ENCODE data around the gene CCSAP. TPM values are rescaled to one million over a fixed set of nuclear protein-coding genes. Genes with fewer than 3 reads are reported as not detected.

CCSAP gene
- total RNA-seq, 1 donor from 2014 or later, result 8.3 TPM

- TF ChIP-seq CTCF (IDR thresholded peaks at IDR 0.05; ENCODE audit: unreplicated experiment), result no peak
- Mint-ChIP-seq H3K27me3 (ENCODE audit: low read depth) (peaks cover 9% of the 10 kb centered on the region), H3K36me3 (no peaks in the 10 kb centered on the region), H3K9me3 (peaks cover 3% of the 10 kb centered on the region), H3K27ac (peak overlapping the region; percentile 96), H3K4me1 (peaks cover 20% of the 10 kb centered on the region), H3K4me3 (peak overlapping the region; percentile 96)
- peak; percentile 72 to 80 for DNase-seq (ENCODE audit: low spot score in 2 of 2, unreplicated experiment in 2 of 2)
Measured at GRCh38 chr1:229341774-229342655, 832 bp downstream of the CCSAP start.

GRCh38 chr1:229340496-229340895 lies 2.4 kb downstream of the CCSAP start:
- peaks cover 3% of the 10 kb centered on the region for H3K9me3 Mint-ChIP-seq
- peaks cover 20% of the 10 kb centered on the region for H3K4me1 Mint-ChIP-seq
- DNase-seq (ENCODE audit: low spot score in 2 of 2, unreplicated experiment in 2 of 2), result no peak
- peak overlapping the region; percentile 96 for H3K4me3 Mint-ChIP-seq
- H3K36me3 Mint-ChIP-seq, result peaks cover under 1% of the 10 kb centered on the region
- H3K27me3 Mint-ChIP-seq (ENCODE audit: low read depth), result peaks cover 4% of the 10 kb centered on the region
- no peak for TF ChIP-seq CTCF (IDR thresholded peaks at IDR 0.05; ENCODE audit: unreplicated experiment)
- H3K27ac Mint-ChIP-seq, result no peak overlapping the region

- Mint-ChIP-seq H3K9me3 (peaks cover 3% of the 10 kb centered on the region), H3K27ac (no peak overlapping the region), H3K27me3 (ENCODE audit: low read depth) (no peaks in the 10 kb centered on the region), H3K4me3 (no peak overlapping the region), H3K4me1 (peaks cover 17% of the 10 kb centered on the region), H3K36me3 (peaks cover 8% of the 10 kb centered on the region)
- no peak for DNase-seq (ENCODE audit: low spot score in 2 of 2, unreplicated experiment in 2 of 2)
- TF ChIP-seq CTCF (IDR thresholded peaks at IDR 0.05; ENCODE audit: unreplicated experiment), result no peak
Measured at GRCh38 chr1:229339520-229339919, 3.3 kb downstream of the CCSAP start.

- H3K36me3 Mint-ChIP-seq, result peaks cover 11% of the 10 kb centered on the region
- H3K27me3 Mint-ChIP-seq (ENCODE audit: low read depth), result no peaks in the 10 kb centered on the region
- DNase-seq (ENCODE audit: low spot score in 2 of 2, unreplicated experiment in 2 of 2), result no peak
- peaks cover 7% of the 10 kb centered on the region for H3K9me3 Mint-ChIP-seq
- no peak overlapping the region for H3K27ac Mint-ChIP-seq
- H3K4me1 Mint-ChIP-seq, result peaks cover 17% of the 10 kb centered on the region
- H3K4me3 Mint-ChIP-seq, result no peak overlapping the region
- no peak for TF ChIP-seq CTCF (IDR thresholded peaks at IDR 0.05; ENCODE audit: unreplicated experiment)
Measured at GRCh38 chr1:229339086-229339485, 3.8 kb downstream of the CCSAP start.

- Mint-ChIP-seq H3K9me3 (peaks cover 7% of the 10 kb centered on the region), H3K27ac (no peak overlapping the region), H3K27me3 (ENCODE audit: low read depth) (no peaks in the 10 kb centered on the region), H3K4me1 (peaks cover 8% of the 10 kb centered on the region), H3K4me3 (no peak overlapping the region), H3K36me3 (peaks cover 12% of the 10 kb centered on the region)
- no peak for DNase-seq (ENCODE audit: low spot score in 2 of 2, unreplicated experiment in 2 of 2)
- TF ChIP-seq CTCF (IDR thresholded peaks at IDR 0.05; ENCODE audit: unreplicated experiment), result no peak
Measured at GRCh38 chr1:229336345-229336744, 6.5 kb downstream of the CCSAP start.
